ENCODE measurements around the gene SLC2A9. TPM values are rescaled to one million over a fixed set of nuclear protein-coding genes. Genes with fewer than 3 reads are reported as not detected.
A peak's percentile ranks its signal among the peaks of the same experiment; 100 is the strongest.

Gene SLC2A9
- total RNA-seq, 6 donors from 2014 or later: 5.4 to 25.1 (median 13.0) TPM

DNA sequence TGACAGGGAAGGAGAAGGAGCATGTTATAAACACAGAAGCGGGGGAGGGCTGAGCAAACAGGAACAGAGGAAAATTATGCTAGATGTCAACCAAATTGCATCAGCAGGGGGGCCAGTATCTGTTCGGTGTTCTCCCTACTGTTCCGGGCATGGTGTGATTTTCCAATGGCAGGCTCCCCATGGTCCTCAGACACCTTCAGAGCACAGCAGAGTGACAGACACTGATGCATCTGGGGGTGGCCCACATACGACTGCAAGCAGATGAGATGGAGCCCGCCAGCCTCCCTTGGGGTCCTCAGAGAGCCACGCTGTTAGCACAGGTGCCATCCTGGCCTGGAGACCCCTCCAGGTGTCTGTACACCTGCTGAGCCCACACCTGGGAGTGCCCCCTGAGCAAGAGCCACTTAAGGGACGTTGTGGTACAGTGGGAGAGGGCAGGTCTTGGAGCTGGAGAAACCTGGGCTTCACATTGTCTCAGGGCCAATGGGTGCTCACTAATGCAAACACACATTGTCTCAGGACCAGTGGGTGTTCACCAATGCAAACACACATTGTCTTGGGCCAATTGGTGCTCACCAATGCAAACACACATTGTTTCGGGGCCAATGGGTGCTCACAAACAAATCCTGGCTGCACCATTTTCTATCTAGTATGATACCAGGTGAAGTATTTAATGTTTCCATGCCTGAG, 95.4 kb downstream of the SLC2A9 start:
- TF ChIP-seq POLR2AphosphoS5 (IDR thresholded peaks at IDR 0.05) (no peak), EP300 (IDR thresholded peaks at IDR 0.05) (no peak), CTCF (IDR thresholded peaks at IDR 0.05) (no peak), POLR2A (IDR thresholded peaks at IDR 0.05) (no peak)
- H3K27ac ChIP-seq: no peak overlapping the region
- H3K27me3 ChIP-seq: no peaks in the 10 kb centered on the region
- H3K36me3 ChIP-seq: no peaks in the 10 kb centered on the region
- 87 to 89% methylated on average over 5 to 8 of the region's 8 CpGs for WGBS, 2 donors
- no peak overlapping the region for H3K4me3 ChIP-seq
- no peak for DNase-seq
- no peaks in the 10 kb centered on the region for H3K9me3 ChIP-seq
- H3K4me1 ChIP-seq: no peaks in the 10 kb centered on the region
- no peak for ATAC-seq (ENCODE audit: low FRiP score in 2 of 2)

GRCh38 chr4:9924750-9925149, 96.5 kb downstream of the SLC2A9 start:
- no peaks in the 10 kb centered on the region for H3K4me1 ChIP-seq
- H3K27ac ChIP-seq: no peak overlapping the region
- no peaks in the 10 kb centered on the region for H3K27me3 ChIP-seq
- no peak overlapping the region for H3K4me3 ChIP-seq
- no peaks in the 10 kb centered on the region for H3K36me3 ChIP-seq
- H3K9me3 ChIP-seq: no peaks in the 10 kb centered on the region
- TF ChIP-seq POLR2A (IDR thresholded peaks at IDR 0.05) (no peak), POLR2AphosphoS5 (IDR thresholded peaks at IDR 0.05) (no peak), CTCF (IDR thresholded peaks at IDR 0.05) (no peak), EP300 (IDR thresholded peaks at IDR 0.05) (no peak)
- ATAC-seq (ENCODE audit: low FRiP score in 2 of 2) (no peak), DNase-seq (no peak)
- WGBS, 2 donors: 67 to 78% methylated on average over 4 of the region's 4 CpGs

GRCh38 chr4:9923195-9923812, 98.0 kb downstream of the SLC2A9 start:
- ATAC-seq (ENCODE audit: low FRiP score in 2 of 2) (no peak), DNase-seq (peak in 1 of 2 donors; percentile 27)
- H3K9me3 ChIP-seq: no peaks in the 10 kb centered on the region
- no peaks in the 10 kb centered on the region for H3K36me3 ChIP-seq
- WGBS, 2 donors: 80 to 84% methylated on average over 12 of the region's 12 CpGs
- TF ChIP-seq CTCF (IDR thresholded peaks at IDR 0.05) (no peak), POLR2AphosphoS5 (IDR thresholded peaks at IDR 0.05) (no peak), POLR2A (IDR thresholded peaks at IDR 0.05) (no peak), EP300 (IDR thresholded peaks at IDR 0.05) (no peak)
- no peaks in the 10 kb centered on the region for H3K4me1 ChIP-seq
- H3K27me3 ChIP-seq: no peaks in the 10 kb centered on the region
- no peak overlapping the region for H3K27ac ChIP-seq
- no peak overlapping the region for H3K4me3 ChIP-seq

GRCh38 chr4:9921326-9921725, 100.0 kb downstream of the SLC2A9 start:
- H3K36me3 ChIP-seq: no peaks in the 10 kb centered on the region
- ATAC-seq (ENCODE audit: low FRiP score in 2 of 2): no peak
- H3K27me3 ChIP-seq: no peaks in the 10 kb centered on the region
- TF ChIP-seq POLR2AphosphoS5 (IDR thresholded peaks at IDR 0.05) (no peak), EP300 (IDR thresholded peaks at IDR 0.05) (no peak), CTCF (IDR thresholded peaks at IDR 0.05) (no peak), POLR2A (IDR thresholded peaks at IDR 0.05) (no peak)
- H3K27ac ChIP-seq: no peak overlapping the region
- whole genome bisulfite sequencing, 2 donors: 68 to 77% methylated on average over 5 to 6 of the region's 6 CpGs
- no peak overlapping the region for H3K4me3 ChIP-seq
- no peak for DNase-seq
- H3K9me3 ChIP-seq: no peaks in the 10 kb centered on the region
- no peaks in the 10 kb centered on the region for H3K4me1 ChIP-seq

- 94 to 100% methylated on average over 2 of the region's 2 CpGs for WGBS, 2 donors
Measured at GRCh38 chr4:9920029-9920428, 101.3 kb downstream of the SLC2A9 start.

More at GRCh38 chr4:9920029-9920428, 101.3 kb downstream of the SLC2A9 start:
- H3K9me3 ChIP-seq: no peaks in the 10 kb centered on the region
- TF ChIP-seq POLR2A (IDR thresholded peaks at IDR 0.05) (no peak), EP300 (IDR thresholded peaks at IDR 0.05) (no peak), CTCF (IDR thresholded peaks at IDR 0.05) (no peak), POLR2AphosphoS5 (IDR thresholded peaks at IDR 0.05) (no peak)
- DNase-seq (no peak), ATAC-seq (ENCODE audit: low FRiP score in 2 of 2) (no peak)
- H3K4me1 ChIP-seq: no peaks in the 10 kb centered on the region
- H3K4me3 ChIP-seq: no peak overlapping the region
- no peaks in the 10 kb centered on the region for H3K36me3 ChIP-seq
- H3K27me3 ChIP-seq: no peaks in the 10 kb centered on the region
- H3K27ac ChIP-seq: no peak overlapping the region
